Ascending aorta (tissue), 2 donors: ENCODE results near the gene BNC2. TPM values are rescaled to one million over a fixed set of nuclear protein-coding genes. Genes with fewer than 3 reads are reported as not detected.

ENCODE experiments used
- DNase-seq, 2 donors: peaks; one replicate each; pipeline ENCODE4 v3.0.0-alpha.2; 2019; ENCODE audit warnings: low spot score in 2 of 2
- H3K27ac ChIP-seq, 2 donors: fragments of 200-600 bp; sonication (generic); one replicate each; pipeline ENCODE4 v1.5.1; 2016 to 2017; ENCODE audit warnings: mild to moderate bottlenecking in 1 of 2
- H3K27me3 ChIP-seq: fragments of 200-600 bp; sonication (generic); one replicate; pipeline ENCODE4 v1.5.1; 2017
- H3K36me3 ChIP-seq, 2 donors: fragments of 200-600 bp; sonication (generic); one replicate each; pipeline ENCODE4 v1.5.1; 2016
- H3K4me1 ChIP-seq, 2 donors: fragments of 200-600 bp; sonication (generic); one replicate each; pipeline ENCODE4 v1.5.1; 2016 to 2017; ENCODE audit warnings: mild to moderate bottlenecking in 1 of 2
- H3K4me3 ChIP-seq, 2 donors: fragments of 200-600 bp; sonication (generic); one replicate each; pipeline ENCODE4 v1.5.1; 2016 to 2017; ENCODE audit warnings: mild to moderate bottlenecking in 1 of 2
- H3K9me3 ChIP-seq, 2 donors: fragments of 200-600 bp; sonication (generic); one replicate each; pipeline ENCODE4 v1.5.1; 2016
- CTCF ChIP-seq, 3 experiments: fragments of 200-600 bp in 2 of 3; fragments of 450-650 bp in 1 of 3; sonication (generic) in 2 of 3; IDR thresholded peaks; one replicate each; pipeline ENCODE4 v1.5.1; 2016 to 2019; ENCODE audit warnings: antibody characterized with exemption in 3 of 3, mild to moderate bottlenecking in 1 of 3, moderate library complexity in 1 of 3
- intact Hi-C: fragments of 100-400 bp; cut with DNase I; formaldehyde crosslinking; loops from one replicate; pipeline ENCODE4 v1.15.1; 2023
- total RNA-seq: library from RNA; depleted of rRNA; stranded (reverse); fragments of >200 nt; gene quantifications from one replicate; pipeline ENCODE4 v1.1.0, GENCODE V29; 2016

The BNC2 gene
- total RNA-seq, 1 donor from 2014 or later, result 25.5 TPM

DNA sequence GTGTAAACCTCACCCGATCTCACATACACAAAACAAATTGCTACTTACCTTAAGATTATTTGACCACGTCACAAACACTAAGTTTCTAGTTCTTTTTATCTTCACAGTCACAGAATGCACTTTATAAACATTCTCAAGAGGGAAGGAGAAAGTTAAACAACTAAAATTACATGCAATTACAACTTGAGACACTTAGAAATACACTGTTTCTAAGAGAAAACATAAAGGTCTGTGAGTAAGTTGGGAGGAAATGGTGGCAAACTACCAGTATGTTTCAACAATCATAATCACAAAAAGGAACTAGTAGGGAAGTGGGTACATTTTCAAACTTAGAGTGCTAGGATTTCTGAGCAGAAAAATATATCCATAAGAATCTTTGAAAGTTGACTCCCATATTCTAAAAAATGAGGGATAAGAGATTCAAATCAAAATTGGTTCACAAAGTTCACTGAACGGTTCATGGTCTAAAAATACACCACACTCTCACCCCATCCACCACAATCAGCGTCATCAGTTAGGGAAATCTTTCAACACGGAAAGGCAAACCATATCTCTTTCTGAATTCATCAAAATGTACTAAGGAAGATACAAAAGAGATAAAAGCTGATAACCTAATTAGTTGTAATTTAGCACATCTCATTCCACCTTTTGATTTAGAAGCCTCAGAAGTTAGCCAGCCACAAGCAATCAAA is 182.6 kb downstream of the BNC2 start:
- no peak for DNase-seq
- Histone ChIP-seq H3K9me3 (no peaks in the 10 kb centered on the region), H3K4me1 (no peaks in the 10 kb centered on the region), H3K27me3 (no peaks in the 10 kb centered on the region), H3K27ac (no peak overlapping the region), H3K4me3 (no peak overlapping the region), H3K36me3 (no peaks in the 10 kb centered on the region)
- intact Hi-C loops, result no loop called here
- TF ChIP-seq CTCF (IDR thresholded peaks at IDR 0.05), result no peak

GRCh38 chr9:16683326-16683725 is 187.1 kb downstream of the BNC2 start:
- DNase-seq, result no peak
- H3K4me1 ChIP-seq, result no peaks in the 10 kb centered on the region
- H3K9me3 ChIP-seq, result no peaks in the 10 kb centered on the region
- no peak for TF ChIP-seq CTCF (IDR thresholded peaks at IDR 0.05)
- H3K36me3 ChIP-seq, result no peaks in the 10 kb centered on the region
- H3K27me3 ChIP-seq, result no peaks in the 10 kb centered on the region
- H3K27ac ChIP-seq, result no peak overlapping the region
- no peak overlapping the region for H3K4me3 ChIP-seq
- intact Hi-C loops, result no loop called here

DNA sequence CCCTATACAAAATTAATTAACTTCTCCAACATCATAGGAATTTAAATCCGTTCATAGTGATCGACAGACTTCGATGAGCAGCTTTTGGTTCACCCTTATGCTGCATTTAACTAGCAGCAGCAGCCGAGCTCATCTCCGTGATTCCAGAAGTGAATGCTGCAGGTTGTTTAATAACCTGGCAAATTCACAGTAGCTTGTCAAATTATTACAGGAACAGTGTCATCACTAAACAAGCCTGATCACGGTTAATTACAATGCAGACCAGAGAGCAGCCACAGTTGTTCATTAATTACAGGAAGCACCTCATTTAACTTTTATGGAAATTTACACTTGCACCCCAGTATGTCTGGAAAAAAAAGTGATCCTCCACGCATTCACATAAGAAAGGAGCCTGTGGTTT is 188.2 kb downstream of the BNC2 start:
- intact Hi-C loops, result no loop called here
- DNase-seq, result no peak
- H3K27ac ChIP-seq, result no peak overlapping the region
- no peaks in the 10 kb centered on the region for H3K27me3 ChIP-seq
- no peaks in the 10 kb centered on the region for H3K9me3 ChIP-seq
- no peak overlapping the region for H3K4me3 ChIP-seq
- no peak for TF ChIP-seq CTCF (IDR thresholded peaks at IDR 0.05)
- no peaks in the 10 kb centered on the region for H3K36me3 ChIP-seq
- H3K4me1 ChIP-seq, result no peaks in the 10 kb centered on the region

GRCh38 chr9:16681652-16681987 is 188.8 kb downstream of the BNC2 start:
- intact Hi-C loops, result no loop called here
- DNase-seq, result no peak
- Histone ChIP-seq H3K4me3 (no peak overlapping the region), H3K36me3 (no peaks in the 10 kb centered on the region), H3K9me3 (no peaks in the 10 kb centered on the region), H3K27ac (no peak overlapping the region), H3K4me1 (no peaks in the 10 kb centered on the region), H3K27me3 (no peaks in the 10 kb centered on the region)
- TF ChIP-seq CTCF (IDR thresholded peaks at IDR 0.05), result no peak

- Histone ChIP-seq H3K4me3 (no peak overlapping the region), H3K27ac (no peak overlapping the region), H3K4me1 (no peaks in the 10 kb centered on the region), H3K27me3 (no peaks in the 10 kb centered on the region), H3K9me3 (no peaks in the 10 kb centered on the region), H3K36me3 (no peaks in the 10 kb centered on the region)
- DNase-seq, result no peak
- intact Hi-C loops, result no loop called here
- no peak for TF ChIP-seq CTCF (IDR thresholded peaks at IDR 0.05)
Measured at GRCh38 chr9:16680975-16681651, 189.4 kb downstream of the BNC2 start.
